GM19324 (cell line): Measurements from ENCODE around the gene ROBO1.

ENCODE experiments used
- ATAC-seq: cut with Tn5 transposase; IDR thresholded peaks from one replicate; pipeline ENCODE4 v1.9.1; 2021; ENCODE audit warnings: mild to moderate bottlenecking, moderate library complexity; ENCODE audit not compliant: unreplicated experiment, low FRiP score

Gene ROBO1

DNA sequence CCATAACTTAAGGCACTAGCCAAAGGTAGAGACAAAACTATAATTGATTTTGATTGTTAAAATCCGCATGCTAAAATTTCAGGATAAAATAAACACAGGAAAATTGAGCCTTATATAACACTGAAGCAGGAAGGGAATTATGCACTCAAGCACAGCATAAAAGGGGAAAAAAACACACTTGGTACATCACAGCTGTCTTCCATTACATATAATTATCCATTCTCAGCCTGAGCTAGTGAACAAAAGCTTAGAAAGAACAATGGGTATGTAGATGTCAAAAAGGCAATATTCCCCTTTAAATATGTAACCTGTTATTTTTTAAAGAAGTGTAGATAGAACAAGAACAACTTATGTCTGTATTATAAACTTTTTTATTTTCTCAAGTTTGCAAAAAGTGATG, 899.2 kb downstream of the ROBO1 start:
- ATAC-seq: no peak

DNA sequence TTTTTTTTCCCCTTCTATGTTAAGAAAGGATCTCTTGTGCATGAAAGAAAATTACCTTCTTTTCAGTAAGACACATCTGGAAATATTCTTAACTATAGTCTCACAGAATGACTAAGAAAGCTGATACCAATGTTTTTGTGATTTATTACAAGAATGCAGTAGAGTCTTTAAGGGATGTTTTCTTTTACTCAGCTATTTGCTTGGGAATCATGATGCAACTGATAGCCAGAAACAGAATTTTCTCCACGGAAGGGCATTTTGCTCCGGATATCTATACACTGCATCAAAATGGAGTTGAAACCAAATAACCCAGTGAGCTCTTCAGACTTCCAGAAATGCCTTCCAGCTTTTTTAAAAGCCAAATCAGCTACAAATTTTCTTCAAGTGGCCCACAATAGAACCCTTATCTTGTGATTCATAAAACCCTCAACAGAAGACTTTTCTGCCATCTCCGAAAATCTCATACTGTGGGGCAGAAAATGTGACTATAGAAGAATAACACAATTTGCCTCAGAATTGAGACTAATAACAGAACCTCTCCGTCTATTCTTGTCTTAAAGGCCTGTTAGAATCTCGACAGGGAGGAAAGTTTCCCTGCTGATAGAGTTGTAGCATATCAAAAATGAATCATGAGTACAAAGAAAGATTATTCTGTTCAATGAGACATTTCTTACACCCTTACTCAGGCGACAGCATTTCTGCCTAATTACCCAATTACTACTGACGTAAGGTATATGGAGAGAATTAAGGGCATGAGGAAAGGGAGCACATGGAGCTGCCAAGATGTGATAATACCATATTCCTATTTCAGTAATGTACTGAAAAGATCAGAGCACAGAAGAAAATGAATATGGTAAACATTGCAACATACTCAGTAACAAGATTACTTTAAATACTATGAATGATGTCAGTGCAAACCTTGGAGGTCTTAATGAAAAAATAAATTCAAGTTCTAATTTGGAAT, 900.1 kb downstream of the ROBO1 start:
- no peak for ATAC-seq

- no peak for ATAC-seq
Observed at GRCh38 chr3:78863306-78864203, 904.2 kb downstream of the ROBO1 start.

DNA sequence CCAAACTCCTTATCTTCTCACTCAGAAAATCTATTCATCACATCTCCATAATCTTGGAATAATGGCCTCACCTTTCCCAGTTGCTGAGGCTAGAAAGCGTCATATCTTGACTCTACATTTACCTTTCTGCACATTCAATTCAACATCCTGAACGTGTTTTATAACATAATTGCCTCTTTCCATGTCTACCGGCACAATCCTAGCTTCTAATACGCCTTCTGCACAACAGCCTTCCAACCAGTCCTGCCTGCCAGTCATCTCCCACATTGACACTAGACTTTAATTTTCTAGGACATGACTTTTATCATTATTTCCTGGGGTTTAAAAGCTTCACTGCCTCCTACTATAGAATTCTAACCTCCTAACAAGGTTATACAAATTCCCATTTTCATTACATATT, 906.6 kb downstream of the ROBO1 start:
- no peak for ATAC-seq

DNA sequence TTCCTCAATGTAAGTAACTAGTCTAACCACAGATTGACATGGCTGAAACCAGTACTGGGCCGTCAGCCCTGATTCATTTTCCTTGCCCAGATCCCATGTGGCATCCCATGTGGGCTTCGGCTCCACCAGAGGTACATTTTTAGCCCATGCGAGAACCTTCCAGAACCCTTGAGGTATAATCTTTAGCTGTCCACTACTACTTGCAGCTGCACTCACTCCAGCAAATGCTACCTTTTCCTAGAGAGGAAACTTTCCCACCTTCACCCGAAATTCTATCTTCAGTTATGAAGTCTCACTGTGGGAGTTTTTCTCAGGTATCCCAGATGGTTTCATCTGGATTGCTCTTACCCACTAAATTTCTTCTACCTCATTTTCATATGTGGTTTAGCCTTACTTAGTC, 907.2 kb downstream of the ROBO1 start:
- no peak for ATAC-seq

DNA sequence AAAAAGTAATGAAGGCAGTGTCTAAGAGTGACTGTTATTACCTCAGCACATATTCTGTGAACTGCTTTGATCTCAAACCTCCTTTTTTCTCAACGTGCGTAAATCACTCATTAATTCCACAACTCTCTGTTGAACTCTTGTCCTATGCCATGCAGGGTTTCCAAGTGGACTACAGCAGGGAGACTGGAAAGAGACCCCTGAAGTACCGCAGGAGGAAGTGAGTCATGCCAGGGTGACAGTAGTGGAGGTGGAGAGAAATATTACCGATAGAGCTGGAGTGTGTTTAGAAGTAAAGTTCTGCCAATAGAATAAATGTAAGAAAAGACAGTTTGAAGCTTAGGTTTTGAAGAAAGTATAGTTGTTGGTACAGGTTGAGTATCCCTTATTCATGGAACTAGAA, 908.9 kb downstream of the ROBO1 start:
- no peak for ATAC-seq

- ATAC-seq: no peak
Observed at GRCh38 chr3:78858174-78858573, 909.6 kb downstream of the ROBO1 start.

DNA sequence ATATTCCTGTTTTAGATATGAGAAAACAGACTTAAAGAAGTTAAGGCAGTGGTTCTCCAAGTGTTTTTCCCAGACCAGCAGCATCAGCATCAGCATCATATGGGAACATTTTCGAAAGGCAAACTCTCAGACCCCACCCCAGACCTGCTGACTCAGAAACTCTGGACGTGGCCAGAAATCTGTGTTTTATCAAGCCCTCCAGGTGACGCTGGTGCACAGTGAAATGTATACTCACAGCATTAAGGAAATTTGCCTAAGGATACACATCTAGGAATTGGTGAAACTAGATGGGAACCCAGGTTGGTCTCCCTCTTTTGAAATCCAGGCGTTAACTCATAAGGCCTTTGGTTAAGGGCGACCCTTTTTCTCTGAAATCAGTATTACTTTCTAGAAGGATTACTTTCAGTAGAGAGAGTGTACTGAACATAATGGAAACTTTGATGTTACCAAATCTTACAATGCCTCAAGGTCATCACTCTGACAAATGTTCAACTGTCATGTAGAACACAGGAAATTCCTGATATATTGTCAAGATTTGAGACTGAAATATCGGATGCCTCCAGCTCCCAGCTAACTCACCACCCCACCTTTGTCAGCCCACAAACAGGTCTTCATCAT, 910.2 kb downstream of the ROBO1 start:
- no peak for ATAC-seq

- ATAC-seq: no peak
Observed at GRCh38 chr3:78856164-78856563, 911.6 kb downstream of the ROBO1 start.

DNA sequence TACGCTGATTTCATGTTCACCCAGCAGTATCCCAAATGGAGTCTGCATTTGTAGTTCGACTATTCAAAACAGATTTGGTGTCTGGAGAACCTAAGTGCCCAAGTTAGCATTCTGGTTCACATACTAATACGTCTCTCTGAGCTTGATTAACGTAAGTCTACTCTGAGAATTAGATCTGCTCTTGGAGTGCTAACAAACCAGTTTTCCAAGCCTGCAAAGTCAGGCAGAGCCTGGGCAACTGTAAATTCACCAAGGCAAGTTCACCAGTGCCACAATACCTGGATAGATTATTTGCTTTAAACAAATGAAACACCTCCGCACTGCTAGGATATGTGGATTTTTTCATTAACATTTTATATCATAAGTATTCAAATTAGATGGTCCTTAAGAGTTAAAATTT, 912.6 kb downstream of the ROBO1 start:
- ATAC-seq: no peak

DNA sequence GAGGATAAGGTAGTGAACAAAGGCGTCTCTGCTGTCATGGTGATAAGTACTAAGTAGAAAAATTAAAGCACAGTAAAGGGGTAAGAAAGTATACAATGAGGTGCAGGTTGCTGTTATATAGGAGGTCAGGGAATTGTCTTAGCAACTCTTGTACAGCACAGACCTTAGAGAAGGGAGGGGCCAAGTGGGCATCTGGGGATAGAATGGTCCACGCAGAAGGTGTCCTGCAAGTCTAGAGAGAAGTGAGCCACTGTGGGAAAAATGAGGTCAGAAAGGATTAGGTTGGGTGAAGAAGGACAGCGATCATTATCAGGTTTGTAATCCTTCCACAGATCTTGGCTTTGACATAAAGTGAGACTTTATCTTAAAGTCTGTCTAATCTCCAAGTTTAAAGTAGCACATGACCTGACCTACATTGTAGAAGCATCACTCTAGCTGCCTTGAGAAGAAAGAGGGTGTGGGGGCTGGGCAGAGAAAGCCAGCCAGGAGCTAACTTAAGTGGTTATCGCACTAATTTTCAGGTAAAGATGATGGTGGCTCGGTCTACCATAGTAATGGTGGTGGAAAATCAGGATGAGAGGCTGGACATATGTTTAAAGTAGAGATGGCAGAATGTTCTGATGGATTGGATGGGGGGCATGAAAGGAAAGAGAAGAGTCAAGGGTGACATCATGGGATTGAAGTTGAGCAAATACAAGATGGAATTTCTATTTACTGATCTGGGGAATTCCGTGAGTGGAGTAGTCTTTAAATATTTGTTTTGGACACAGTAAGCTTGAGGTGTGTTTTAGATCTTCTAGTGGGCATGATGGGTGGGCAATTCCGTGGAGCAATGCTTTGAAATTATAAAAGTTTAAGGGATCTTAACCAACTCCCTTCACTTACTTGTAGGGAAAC, 919.2 kb downstream of the ROBO1 start:
- ATAC-seq: no peak

DNA sequence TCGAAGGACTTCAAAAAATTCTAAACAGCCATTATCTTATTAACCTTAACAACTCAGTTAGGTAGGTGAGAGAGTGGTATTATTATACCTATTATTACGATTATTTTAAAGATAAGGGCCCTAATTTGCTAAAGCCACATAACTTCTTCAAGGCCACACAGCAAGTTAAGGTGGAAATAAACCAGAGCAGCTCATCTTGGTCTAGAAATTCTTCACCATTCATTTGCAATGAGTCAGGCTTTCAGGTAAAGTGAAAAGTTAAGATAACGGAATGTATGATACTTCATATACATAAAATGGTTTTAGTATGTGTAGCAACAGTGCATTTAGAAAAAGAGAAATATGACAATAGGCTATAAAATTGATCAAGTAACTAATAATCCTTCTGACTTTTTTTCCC, 920.2 kb downstream of the ROBO1 start:
- no peak for ATAC-seq

DNA sequence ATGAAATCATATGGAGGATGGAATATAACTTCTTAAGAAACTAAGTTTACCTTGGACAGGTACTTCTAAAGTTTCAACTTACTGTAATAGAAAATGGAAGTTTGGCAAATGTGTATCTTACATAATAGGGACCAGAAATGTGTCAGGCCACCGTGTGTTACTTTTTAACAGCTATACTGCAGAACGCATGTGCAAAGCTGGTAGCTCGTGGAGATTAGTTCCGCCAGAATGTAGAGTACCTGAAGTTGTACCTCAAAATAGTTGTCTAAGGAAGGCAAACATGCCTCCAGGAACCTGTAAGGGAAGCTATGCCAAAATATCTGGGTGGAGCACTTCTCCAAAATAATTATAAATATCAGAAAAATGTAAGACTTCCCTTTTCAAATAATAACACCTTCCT, 920.6 kb downstream of the ROBO1 start:
- ATAC-seq: no peak

DNA sequence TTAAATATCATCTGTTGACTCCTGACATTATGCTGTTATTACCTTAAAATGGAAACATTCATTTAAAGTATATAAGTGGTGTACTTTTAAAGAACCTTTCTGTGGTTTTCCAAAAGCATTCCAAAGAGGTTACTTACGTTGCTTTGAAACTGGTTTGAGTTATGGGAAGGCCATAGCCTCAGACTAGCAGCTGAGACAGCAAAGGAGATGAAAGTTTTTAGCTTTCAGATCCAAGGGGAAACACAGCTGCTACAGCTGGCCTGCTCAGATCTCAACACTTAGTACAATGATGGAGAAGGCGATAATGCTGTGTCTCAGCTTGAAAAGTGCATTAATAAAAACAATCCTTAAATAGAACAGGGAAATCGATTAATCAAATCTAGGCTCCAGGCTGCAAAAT, 921.1 kb downstream of the ROBO1 start:
- no peak for ATAC-seq

GRCh38 chr3:78845605-78846004, 922.2 kb downstream of the ROBO1 start:
- ATAC-seq: no peak

GRCh38 chr3:78844307-78844706, 923.5 kb downstream of the ROBO1 start:
- ATAC-seq: no peak

- ATAC-seq: no peak
Observed at GRCh38 chr3:78839693-78840092, 928.1 kb downstream of the ROBO1 start.

- no peak for ATAC-seq
Observed at GRCh38 chr3:78838362-78838761, 929.4 kb downstream of the ROBO1 start.

DNA sequence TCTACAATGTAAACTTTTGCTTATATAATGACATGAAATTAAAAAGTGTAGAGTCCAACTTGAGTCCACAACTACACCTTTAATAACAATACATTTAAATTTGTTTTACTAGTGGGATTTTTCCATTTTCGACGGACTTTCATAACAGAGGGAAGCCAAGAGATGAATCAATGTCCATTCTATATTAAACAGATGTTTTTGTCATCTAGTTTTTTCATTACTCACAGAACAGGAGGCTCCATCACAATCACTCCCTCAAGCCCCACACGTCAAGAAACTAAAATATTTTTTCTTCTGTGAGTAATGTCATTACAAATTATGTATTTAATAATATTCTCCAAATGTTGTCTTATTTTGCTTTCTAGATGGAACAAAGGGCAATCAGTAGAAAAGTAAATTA, 932.9 kb downstream of the ROBO1 start:
- no peak for ATAC-seq

DNA sequence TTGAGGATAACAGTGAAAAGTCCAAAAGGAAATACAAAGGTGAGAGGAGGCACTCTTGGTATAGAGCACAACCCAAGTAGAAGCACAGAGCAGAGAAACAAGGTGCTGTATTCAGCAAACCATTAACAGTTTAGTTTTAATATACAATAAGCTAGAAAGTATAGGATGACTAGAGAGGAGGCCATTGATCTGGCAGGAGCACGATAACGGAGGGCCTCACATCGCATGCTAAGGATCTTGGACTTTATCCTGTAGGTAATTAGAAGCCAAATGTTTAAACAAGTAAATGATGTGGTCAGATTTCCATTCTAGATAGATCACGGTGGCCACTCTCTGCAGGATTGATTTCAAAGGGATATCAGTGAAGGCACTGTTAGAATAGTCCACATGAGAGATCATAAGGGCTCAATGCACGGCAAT, 935.0 kb downstream of the ROBO1 start:
- no peak for ATAC-seq
